ENCODE measurements around the gene IGSF9B. TPM values are rescaled to one million over a fixed set of nuclear protein-coding genes. Genes with fewer than 3 reads are reported as not detected.

The IGSF9B gene
- total and polyA plus RNA-seq, 2 experiments from 2014 or later = 0.30 to 0.65 TPM

DNA sequence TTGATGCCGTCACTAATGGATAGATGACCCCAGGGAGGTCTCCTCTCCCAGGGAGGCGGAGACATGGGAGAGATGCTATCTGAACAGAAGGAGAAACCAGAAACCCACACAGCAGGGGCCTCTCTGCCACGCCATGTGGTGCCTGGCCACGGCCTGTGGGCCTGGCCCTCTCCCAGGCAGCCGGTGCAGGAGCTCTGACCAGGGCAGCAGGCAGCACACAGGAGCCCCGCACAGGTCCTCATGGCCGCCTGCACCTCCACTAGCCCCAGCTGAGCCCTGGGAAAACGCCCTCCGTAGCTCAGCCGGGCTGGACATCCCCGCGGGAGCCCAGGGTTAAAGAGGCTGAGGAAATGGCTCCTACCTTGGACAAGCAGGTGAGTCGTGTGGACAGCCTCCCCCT, 19.8 kb downstream of the IGSF9B start:
- H4K20me1 ChIP-seq (ENCODE audit: insufficient read depth, poor library complexity, severe bottlenecking) = no peaks in the 10 kb centered on the region
- no peak overlapping the region for H3K27ac ChIP-seq
- H3K9me2 ChIP-seq (replicated peaks; ENCODE audit: insufficient read depth) = no peaks in the 10 kb centered on the region
- TF ChIP-seq EZH2 (IDR thresholded peaks at IDR 0.05; ENCODE audit: borderline replicate concordance) (no peak), EZH2phosphoT487 (IDR thresholded peaks at IDR 0.05; ENCODE audit: low read depth, severe bottlenecking, unreplicated experiment) (no peak)
- TF ChIP-seq, protein P1, sequence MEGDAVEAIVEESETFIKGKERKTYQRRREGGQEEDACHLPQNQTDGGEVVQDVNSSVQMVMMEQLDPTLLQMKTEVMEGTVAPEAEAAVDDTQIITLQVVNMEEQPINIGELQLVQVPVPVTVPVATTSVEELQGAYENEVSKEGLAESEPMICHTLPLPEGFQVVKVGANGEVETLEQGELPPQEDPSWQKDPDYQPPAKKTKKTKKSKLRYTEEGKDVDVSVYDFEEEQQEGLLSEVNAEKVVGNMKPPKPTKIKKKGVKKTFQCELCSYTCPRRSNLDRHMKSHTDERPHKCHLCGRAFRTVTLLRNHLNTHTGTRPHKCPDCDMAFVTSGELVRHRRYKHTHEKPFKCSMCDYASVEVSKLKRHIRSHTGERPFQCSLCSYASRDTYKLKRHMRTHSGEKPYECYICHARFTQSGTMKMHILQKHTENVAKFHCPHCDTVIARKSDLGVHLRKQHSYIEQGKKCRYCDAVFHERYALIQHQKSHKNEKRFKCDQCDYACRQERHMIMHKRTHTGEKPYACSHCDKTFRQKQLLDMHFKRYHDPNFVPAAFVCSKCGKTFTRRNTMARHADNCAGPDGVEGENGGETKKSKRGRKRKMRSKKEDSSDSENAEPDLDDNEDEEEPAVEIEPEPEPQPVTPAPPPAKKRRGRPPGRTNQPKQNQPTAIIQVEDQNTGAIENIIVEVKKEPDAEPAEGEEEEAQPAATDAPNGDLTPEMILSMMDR (IDR thresholded peaks at IDR 0.05; ENCODE audit: poor library complexity) = no peak
- H3K4me3 ChIP-seq = no peak overlapping the region
- no peak for DNase-seq (ENCODE audit: low spot score)
- no peaks in the 10 kb centered on the region for H3K79me2 ChIP-seq
- no peaks in the 10 kb centered on the region for H3K9me3 ChIP-seq (ENCODE audit: low read depth)
- H3K27me3 ChIP-seq = no peaks in the 10 kb centered on the region
- H3K4me2 ChIP-seq = no peak overlapping the region
- H3K4me1 ChIP-seq (ENCODE audit: insufficient read depth) = no peaks in the 10 kb centered on the region
- no peaks in the 10 kb centered on the region for H3K36me3 ChIP-seq (replicated peaks; ENCODE audit: insufficient read depth, low read depth)
- WGBS (ENCODE audit: low lambda C conversion rate, missing lambda C conversion rate) = 77% methylated on average over 13 of the region's 13 CpGs
- no peak overlapping the region for H2AFZ ChIP-seq

DNA sequence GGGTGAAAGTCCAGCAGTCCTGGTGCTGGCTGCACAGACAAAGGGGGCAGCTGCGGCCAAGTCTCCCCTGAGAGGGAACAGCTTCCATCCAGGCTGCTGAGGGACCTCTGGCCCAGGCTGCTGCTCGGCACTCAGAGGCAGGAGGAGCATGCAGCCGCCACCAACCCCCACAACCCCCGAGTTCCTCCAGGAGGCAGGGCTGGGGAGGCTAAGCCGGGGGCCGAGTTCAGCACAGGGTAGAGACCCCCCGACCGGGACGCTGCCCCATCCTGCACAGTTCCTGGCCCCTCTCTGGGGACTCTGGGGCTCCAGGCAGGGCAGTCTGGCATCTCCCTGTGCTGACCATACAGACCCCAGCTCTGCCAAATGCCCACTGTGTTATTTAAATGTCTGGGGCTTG, 20.2 kb downstream of the IGSF9B start:
- Histone ChIP-seq H3K4me3 (no peak overlapping the region), H4K20me1 (ENCODE audit: insufficient read depth, poor library complexity, severe bottlenecking) (no peaks in the 10 kb centered on the region), H3K27me3 (no peaks in the 10 kb centered on the region), H3K27ac (no peak overlapping the region), H3K4me2 (no peak overlapping the region), H3K9me3 (ENCODE audit: low read depth) (no peaks in the 10 kb centered on the region), H3K79me2 (no peaks in the 10 kb centered on the region), H3K4me1 (ENCODE audit: insufficient read depth) (no peaks in the 10 kb centered on the region), H3K36me3 (replicated peaks; ENCODE audit: insufficient read depth, low read depth) (no peaks in the 10 kb centered on the region), H3K9me2 (replicated peaks; ENCODE audit: insufficient read depth) (no peaks in the 10 kb centered on the region), H2AFZ (no peak overlapping the region)
- no peak for DNase-seq (ENCODE audit: low spot score)
- TF ChIP-seq EZH2 (IDR thresholded peaks at IDR 0.05; ENCODE audit: borderline replicate concordance) = no peak
- no peak for TF ChIP-seq EZH2phosphoT487 (IDR thresholded peaks at IDR 0.05; ENCODE audit: low read depth, severe bottlenecking, unreplicated experiment)
- TF ChIP-seq, protein P1 (IDR thresholded peaks at IDR 0.05; ENCODE audit: poor library complexity) = no peak
- WGBS (ENCODE audit: low lambda C conversion rate, missing lambda C conversion rate) = 66% methylated on average over 9 of the region's 9 CpGs

DNA sequence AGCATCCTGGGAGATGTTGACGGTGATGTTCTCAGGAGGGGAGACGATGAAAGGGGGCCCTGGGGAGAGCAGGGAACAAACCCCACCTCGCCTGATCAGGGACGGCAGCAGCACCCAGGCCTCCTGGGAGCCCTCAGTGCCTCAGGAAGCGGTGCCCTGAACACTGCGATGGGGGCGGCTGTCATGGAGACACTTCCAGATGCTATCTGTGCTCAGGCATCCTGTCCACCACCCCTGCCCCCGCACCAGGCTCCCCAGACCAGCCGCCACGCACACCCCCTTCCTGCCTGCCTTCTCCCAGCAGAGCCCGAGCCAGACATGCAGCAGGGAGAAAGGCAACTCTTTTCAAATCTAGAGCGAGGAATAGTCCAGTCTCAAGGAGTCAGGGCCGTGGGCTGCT, 20.6 kb downstream of the IGSF9B start:
- no peaks in the 10 kb centered on the region for H3K27me3 ChIP-seq
- H3K79me2 ChIP-seq = no peaks in the 10 kb centered on the region
- H3K9me2 ChIP-seq (replicated peaks; ENCODE audit: insufficient read depth) = no peaks in the 10 kb centered on the region
- no peak for DNase-seq (ENCODE audit: low spot score)
- no peaks in the 10 kb centered on the region for H4K20me1 ChIP-seq (ENCODE audit: insufficient read depth, poor library complexity, severe bottlenecking)
- H3K9me3 ChIP-seq (ENCODE audit: low read depth) = no peaks in the 10 kb centered on the region
- H2AFZ ChIP-seq = no peak overlapping the region
- H3K27ac ChIP-seq = no peak overlapping the region
- no peak overlapping the region for H3K4me2 ChIP-seq
- WGBS (ENCODE audit: low lambda C conversion rate, missing lambda C conversion rate) = 54% methylated on average over 10 of the region's 13 CpGs
- H3K4me1 ChIP-seq (ENCODE audit: insufficient read depth) = no peaks in the 10 kb centered on the region
- no peaks in the 10 kb centered on the region for H3K36me3 ChIP-seq (replicated peaks; ENCODE audit: insufficient read depth, low read depth)
- H3K4me3 ChIP-seq = no peak overlapping the region
- TF ChIP-seq EZH2 (IDR thresholded peaks at IDR 0.05; ENCODE audit: borderline replicate concordance) (no peak), EZH2phosphoT487 (IDR thresholded peaks at IDR 0.05; ENCODE audit: low read depth, severe bottlenecking, unreplicated experiment) (no peak)
- TF ChIP-seq, protein P1 (IDR thresholded peaks at IDR 0.05; ENCODE audit: poor library complexity) = no peak

DNA sequence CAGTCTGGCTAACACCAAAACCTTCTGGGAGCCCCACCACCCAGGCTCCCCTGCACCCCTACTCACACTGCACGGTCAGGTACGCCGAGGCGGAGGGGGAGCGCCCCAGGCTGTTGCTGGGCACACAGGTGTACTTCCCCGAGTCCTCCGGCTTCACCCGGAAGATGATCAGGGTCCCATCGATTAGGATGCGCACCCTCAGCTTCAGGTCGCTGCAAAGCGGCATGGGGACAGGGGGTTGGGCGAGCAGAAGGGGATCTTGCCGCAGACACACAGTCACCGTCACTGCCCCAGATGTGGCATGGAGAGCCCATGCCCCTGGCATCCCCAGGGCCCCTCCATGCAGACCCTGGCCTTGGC, 21.2 kb downstream of the IGSF9B start:
- no peak for TF ChIP-seq EZH2phosphoT487 (IDR thresholded peaks at IDR 0.05; ENCODE audit: low read depth, severe bottlenecking, unreplicated experiment)
- no peak for TF ChIP-seq EZH2 (IDR thresholded peaks at IDR 0.05; ENCODE audit: borderline replicate concordance)
- TF ChIP-seq, protein P1 (IDR thresholded peaks at IDR 0.05; ENCODE audit: poor library complexity) = no peak
- Histone ChIP-seq H3K79me2 (no peaks in the 10 kb centered on the region), H3K27ac (no peak overlapping the region), H3K27me3 (no peaks in the 10 kb centered on the region), H4K20me1 (ENCODE audit: insufficient read depth, poor library complexity, severe bottlenecking) (no peaks in the 10 kb centered on the region), H3K4me3 (no peak overlapping the region), H3K4me1 (ENCODE audit: insufficient read depth) (no peaks in the 10 kb centered on the region), H3K9me3 (ENCODE audit: low read depth) (no peaks in the 10 kb centered on the region), H2AFZ (no peak overlapping the region), H3K9me2 (replicated peaks; ENCODE audit: insufficient read depth) (no peaks in the 10 kb centered on the region), H3K4me2 (no peak overlapping the region), H3K36me3 (replicated peaks; ENCODE audit: insufficient read depth, low read depth) (no peaks in the 10 kb centered on the region)
- no peak for DNase-seq (ENCODE audit: low spot score)
- 97% methylated on average over 15 of the region's 15 CpGs for WGBS (ENCODE audit: low lambda C conversion rate, missing lambda C conversion rate)
